Activated CD4-positive, alpha-beta T cell treated with anti-CD3 and anti-CD28 coated beads, Interleukin-10, Interleukin-2, amounts not matched to agents 100 ng/mL and 50 ng/mL, durations not matched to agents 16 hours and 8 hours (primary cell): ENCODE measurements around the gene RBBP5.

Source experiments
- DNase-seq: peaks from one replicate; pipeline ENCODE4 v3.0.0-alpha.2; 2020

RBBP5 gene

GRCh38 chr1:205072881-205073280 lies 48.9 kb downstream of the RBBP5 start:
- DNase-seq, result no peak

GRCh38 chr1:205072286-205072685 lies 49.5 kb downstream of the RBBP5 start:
- DNase-seq, result no peak

GRCh38 chr1:205071801-205072200 lies 50.0 kb downstream of the RBBP5 start:
- no peak for DNase-seq

GRCh38 chr1:205071028-205071409 lies 50.8 kb downstream of the RBBP5 start:
- DNase-seq, result no peak

GRCh38 chr1:205069371-205070125 lies 52.2 kb downstream of the RBBP5 start:
- DNase-seq, result no peak

GRCh38 chr1:205068457-205069040 lies 53.2 kb downstream of the RBBP5 start:
- DNase-seq, result no peak

GRCh38 chr1:205068001-205068400 lies 53.8 kb downstream of the RBBP5 start:
- no peak for DNase-seq

GRCh38 chr1:205067031-205067430 lies 54.7 kb downstream of the RBBP5 start:
- DNase-seq, result no peak

- no peak for DNase-seq
Measured at GRCh38 chr1:205066141-205066818, 55.5 kb downstream of the RBBP5 start.

- DNase-seq, result no peak
Measured at GRCh38 chr1:205065666-205066065, 56.1 kb downstream of the RBBP5 start.

GRCh38 chr1:205064741-205065316 lies 56.9 kb downstream of the RBBP5 start:
- no peak for DNase-seq

GRCh38 chr1:205064301-205064700 lies 57.5 kb downstream of the RBBP5 start:
- no peak for DNase-seq

- DNase-seq, result no peak
Measured at GRCh38 chr1:205062895-205063294, 58.9 kb downstream of the RBBP5 start.

- no peak for DNase-seq
Measured at GRCh38 chr1:205062319-205062718, 59.5 kb downstream of the RBBP5 start.

GRCh38 chr1:205061665-205062069 lies 60.1 kb downstream of the RBBP5 start:
- peak; percentile 76 for DNase-seq

GRCh38 chr1:205061227-205061626 lies 60.6 kb downstream of the RBBP5 start:
- DNase-seq, result no peak

- no peak for DNase-seq
Measured at GRCh38 chr1:205060746-205061145, 61.0 kb downstream of the RBBP5 start.

GRCh38 chr1:205059660-205060059 lies 62.1 kb downstream of the RBBP5 start:
- no peak for DNase-seq

GRCh38 chr1:205058853-205059252 lies 62.9 kb downstream of the RBBP5 start:
- no peak for DNase-seq

GRCh38 chr1:205057808-205058575 lies 63.8 kb downstream of the RBBP5 start:
- no peak for DNase-seq

GRCh38 chr1:205056956-205057568 lies 64.7 kb downstream of the RBBP5 start:
- no peak for DNase-seq

GRCh38 chr1:205056188-205056611 lies 65.6 kb downstream of the RBBP5 start:
- no peak for DNase-seq

- no peak for DNase-seq
Measured at GRCh38 chr1:205054013-205054412, 67.8 kb downstream of the RBBP5 start.
